Measurements from ENCODE around the gene MTMR12.

The MTMR12 gene, protein sequence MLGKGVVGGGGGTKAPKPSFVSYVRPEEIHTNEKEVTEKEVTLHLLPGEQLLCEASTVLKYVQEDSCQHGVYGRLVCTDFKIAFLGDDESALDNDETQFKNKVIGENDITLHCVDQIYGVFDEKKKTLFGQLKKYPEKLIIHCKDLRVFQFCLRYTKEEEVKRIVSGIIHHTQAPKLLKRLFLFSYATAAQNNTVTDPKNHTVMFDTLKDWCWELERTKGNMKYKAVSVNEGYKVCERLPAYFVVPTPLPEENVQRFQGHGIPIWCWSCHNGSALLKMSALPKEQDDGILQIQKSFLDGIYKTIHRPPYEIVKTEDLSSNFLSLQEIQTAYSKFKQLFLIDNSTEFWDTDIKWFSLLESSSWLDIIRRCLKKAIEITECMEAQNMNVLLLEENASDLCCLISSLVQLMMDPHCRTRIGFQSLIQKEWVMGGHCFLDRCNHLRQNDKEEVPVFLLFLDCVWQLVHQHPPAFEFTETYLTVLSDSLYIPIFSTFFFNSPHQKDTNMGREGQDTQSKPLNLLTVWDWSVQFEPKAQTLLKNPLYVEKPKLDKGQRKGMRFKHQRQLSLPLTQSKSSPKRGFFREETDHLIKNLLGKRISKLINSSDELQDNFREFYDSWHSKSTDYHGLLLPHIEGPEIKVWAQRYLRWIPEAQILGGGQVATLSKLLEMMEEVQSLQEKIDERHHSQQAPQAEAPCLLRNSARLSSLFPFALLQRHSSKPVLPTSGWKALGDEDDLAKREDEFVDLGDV

DNA sequence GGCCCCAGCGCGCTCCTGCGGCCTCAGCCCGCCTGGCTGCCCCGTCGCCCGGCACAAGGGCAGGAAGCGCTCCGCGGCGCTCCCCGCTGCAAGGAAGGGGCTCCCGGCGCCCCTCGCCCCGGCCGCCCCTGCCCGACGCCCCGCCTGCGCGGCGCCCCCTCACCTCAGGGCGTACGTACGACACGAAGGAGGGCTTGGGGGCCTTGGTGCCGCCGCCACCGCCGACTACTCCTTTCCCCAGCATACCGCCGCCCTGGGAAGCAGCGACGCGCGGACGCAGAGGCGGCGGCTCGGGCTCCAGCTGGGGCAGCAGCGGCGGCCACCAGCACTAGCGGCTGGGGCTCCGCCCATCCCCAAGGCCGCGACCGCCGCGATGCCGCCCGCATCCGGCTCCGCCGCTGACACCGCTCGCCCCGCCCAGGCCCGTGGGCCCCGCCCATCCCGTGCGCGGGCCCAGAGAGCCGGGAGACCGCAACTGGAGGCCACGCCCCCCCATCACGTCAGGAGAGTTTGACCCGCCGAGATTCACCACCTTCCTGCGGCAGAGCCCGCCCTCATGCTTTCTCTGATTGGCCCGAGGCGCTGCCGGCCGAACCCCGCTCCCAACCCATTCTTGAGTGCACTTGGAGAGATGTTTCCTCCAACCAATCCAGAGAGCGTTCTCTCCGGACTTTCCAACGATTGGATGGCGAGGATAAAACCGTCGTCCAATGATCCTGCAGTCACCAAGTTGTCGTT lies at the start of gene MTMR12:
MTMR12 (minus strand) TSS at position 345 of the 738 bp plus-strand sequence; CDS start at position 244, 101 bp downstream.
- peak; percentile 100 for DNase-seq

DNA sequence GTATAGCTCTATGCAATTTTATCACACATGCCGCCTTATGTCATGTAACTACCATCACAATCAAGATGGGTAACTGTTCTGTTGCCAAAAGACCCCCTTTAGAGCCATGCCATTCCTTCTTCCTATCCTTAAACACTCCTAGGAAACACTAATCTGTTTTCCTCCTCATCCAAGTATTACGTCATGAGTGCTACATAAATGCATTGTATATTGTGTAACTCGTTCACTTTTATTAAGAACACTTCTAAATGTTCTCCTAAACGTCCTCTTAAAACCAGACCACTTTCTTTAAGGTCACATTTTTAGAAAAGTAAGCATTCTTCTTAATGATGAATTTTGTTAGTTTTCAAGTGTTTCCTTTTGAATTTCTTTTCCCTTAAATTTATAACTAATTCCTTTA lies 49.8 kb upstream of the MTMR12 start:
- DNase-seq = no peak

DNA sequence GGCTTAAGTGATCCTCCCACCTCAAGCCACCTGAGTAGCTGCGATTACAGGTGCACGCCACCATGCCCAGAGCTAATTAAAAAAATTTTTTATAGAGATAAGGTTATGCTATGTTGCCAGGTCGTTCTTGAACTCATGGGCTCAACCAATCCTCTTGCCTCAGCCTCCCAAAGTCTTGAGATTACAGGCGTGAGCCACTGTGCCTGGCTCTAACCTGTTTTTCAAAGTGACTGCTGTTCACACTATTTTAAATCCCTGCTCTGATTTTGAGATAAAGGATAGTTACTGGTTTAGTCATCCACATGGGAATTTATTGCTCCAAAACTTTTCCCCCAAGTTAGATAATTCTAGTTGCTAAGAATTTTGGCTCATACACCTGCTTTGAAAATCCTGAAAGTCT lies 48.2 kb upstream of the MTMR12 start:
- DNase-seq = no peak

DNA sequence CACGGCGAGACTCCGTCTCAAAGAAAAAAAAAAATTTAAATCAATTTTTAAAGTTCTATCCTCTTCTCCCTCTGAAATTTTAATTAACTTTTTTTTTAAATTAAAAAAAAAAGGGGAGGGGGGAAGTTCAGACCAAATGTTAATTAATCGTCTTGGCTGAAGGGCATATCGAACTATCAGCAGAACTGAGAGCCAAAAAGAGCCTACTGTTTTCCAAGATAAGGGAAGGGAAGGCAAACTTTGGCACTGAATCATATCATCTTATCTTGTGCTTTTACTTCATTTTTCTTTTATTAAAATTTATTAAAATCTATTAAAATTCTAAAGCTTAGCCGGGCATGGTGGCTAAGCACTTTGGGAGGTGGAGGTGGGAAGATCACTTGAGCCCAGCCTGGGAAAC lies 45.9 kb upstream of the MTMR12 start:
- DNase-seq = no peak

DNA sequence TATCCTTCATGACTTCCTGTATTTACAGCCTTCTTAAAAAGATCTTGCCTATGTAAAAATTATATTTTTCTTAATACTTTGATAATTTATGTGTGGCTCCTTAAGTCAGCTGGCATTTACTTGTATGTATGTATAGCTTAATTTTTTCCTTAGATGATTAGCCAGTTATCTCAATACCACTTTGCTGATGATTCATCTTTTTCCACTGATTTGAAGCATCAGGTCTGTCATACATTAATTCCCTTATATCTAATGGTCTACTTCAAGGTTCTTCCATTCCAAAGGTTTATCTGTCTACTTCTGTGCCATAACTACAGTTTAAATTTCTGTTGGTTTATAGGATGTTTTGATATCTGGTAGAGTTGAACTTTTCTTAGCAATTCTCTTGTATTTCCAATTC lies 44.9 kb upstream of the MTMR12 start:
- no peak for DNase-seq

DNA sequence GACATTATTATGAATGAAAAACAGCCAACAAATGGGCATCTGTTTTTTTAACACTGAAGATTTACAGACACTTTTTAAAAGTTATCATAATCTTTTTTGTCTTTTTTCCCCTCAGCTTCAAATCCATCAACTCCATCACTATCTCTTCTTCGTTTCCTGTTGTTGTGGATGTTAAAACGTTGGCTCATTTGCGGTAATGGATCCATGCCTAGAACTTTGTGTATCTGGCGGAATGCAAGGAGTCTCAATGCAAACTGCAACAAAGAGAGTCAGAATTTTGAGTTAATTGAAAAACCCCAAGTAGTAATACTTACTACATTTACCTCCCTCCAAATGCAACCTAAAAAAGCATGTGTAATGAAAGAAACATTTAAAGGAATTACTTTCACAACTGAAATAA lies 42.9 kb upstream of the MTMR12 start:
- no peak for DNase-seq

DNA sequence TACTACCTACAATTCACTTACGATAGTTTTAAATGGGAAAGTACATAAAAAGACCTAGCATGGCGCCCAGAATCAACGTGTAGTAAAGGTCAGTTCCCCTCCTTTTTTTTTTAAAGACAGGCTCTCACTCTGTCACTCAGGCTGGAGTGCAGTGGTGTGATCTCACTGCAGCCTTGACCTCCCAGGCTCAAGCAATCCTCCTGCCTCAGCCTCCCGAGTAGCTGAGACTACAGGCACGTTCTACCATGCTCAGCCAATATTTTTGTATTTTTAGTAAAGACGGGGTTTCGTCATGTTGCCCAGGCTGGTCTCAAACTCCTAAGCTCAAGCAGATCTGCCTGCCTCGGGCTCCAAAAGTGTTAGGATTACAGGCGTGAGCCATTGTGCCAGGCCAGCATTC lies 40.7 kb upstream of the MTMR12 start:
- DNase-seq = no peak

DNA sequence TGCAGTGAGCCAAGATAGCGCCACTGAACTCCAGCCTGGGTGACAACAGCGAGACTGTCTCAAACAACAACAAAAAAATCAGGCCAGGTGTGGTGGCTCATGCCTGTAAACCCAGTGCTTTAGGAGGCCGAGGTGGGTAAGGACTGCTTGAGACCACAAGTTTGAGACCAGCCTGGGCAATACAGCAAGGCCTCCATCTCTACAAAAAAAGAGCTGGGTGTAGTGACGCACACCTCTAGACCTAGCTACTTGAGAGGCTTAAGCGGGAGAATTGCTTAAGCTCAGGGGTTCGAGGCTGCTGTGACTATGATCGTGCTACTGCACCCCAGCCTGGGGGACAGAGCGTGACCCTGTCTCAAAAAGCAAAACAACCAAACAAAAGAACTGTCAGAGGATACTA lies 39.9 kb upstream of the MTMR12 start:
- DNase-seq = no peak

DNA sequence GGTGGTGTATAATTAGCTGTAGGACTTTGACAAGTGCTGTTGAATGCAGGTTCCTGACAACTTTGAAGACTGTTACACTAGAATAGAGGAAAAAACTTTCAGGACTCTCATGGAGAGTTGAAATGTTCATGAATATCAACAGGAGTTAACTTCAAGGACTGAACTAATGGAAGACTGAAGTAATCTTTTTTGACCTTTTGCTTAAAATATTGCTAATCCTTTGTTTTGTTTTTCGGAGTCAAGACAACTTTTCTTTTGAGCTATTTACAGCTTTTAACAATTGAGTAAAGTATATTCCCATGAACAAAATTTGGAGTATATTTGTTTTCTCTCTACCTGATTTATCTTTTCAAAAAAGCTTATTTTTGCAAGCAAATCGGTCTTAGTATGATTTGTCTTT lies 34.1 kb upstream of the MTMR12 start:
- no peak for DNase-seq

DNA sequence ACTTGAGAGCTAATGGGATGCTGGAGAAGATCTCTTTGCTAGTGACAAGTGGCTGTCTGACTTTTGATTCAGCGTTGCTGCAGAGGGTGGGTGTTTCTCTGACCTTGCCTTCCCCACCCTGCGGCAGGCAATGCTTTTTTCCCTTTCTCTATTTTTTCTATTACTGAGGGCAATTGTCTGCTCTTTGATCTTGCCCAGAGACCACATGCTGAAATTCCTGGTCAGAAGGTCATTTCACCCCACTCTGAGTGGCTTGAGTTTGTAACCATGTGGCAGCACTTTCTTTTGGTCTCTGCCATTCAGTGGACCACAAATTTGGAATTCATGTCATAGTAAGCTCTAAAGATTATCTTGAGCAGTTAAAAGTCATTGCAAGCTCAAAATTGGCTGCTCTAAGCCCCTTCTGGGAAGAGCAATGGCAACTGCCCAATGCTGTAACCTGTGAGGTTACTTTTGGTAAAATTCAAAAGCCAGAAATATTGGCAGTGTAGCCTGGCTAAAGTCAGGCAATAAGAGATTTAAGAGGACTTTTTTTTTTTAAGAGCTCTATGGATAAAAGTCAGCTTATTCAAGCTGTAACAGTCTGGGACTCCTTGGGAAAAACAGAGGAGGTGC lies 30.4 kb upstream of the MTMR12 start:
- no peak for DNase-seq

DNA sequence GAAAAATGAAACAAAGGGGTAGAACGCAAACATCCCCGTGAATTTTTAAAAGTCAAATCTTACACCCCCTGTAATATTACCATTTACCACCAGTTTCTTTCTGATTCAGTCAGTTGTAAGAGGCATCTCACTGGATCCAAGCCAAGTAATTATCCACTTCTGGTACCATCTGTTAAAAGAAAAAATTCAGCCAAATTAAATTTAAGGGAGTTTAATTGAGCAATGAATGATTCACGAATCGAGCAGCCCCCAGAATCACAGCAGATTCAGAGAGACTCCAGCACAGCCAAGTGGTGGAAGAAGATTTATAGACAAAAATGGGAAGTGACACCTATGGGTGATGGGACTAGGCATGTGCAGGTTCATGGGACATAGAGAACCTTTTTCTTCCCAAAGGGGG lies 29.9 kb upstream of the MTMR12 start:
- DNase-seq = no peak

DNA sequence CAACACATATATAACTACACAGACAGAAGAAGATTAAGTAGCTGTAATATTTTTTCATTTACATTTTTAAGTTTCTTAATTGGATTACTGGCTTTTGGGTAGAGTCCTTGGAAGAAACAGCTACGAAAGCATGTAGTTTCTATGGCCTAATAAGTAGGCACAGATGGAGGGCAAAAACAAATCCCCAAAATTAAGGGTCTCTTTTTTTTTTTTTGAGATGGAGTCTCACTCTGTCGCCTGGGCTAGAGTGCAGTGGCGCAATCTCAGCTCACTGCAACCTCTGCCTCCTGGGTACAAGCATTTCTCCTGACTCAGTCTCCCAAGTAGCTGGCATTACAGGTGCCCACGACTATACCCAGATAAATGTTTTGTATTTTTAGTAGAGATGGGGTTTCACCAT lies 27.1 kb upstream of the MTMR12 start:
- no peak for DNase-seq

DNA sequence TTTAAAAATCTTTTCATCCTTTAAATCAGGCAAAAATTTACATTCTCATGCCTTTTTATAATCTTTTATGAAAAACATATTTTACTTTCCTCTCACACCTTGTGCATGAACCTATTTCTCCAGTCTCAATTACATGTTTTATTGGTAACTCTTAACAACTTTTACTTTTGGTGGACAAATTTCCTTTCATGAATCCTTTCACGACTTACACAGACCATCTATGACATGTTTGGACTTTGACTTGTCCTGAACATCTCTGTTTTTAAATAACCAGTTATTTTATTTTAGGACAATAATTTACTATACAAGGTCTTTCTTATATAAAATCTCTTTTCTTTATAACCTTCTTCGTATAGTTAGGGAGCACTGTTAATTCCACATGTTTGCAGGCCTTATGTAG lies 26.5 kb upstream of the MTMR12 start:
- DNase-seq = no peak

DNA sequence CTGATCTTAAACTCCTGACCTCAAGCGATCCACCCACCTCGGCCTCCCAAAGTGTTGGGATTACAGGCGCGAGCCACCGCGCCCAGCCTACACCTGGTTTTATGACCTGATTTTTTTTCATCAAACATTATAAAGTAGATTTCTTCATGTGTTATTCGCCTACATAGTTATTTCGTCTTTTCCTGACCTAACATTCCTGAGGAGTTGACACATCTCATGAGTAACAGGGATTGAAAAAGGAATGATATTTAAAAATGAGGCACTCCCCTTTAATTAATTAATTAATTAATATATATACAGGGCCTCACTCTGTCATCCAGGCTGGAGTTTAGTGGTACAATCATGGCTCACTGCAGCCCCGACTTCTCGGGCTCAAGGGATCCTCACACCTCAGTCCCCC lies 20.2 kb upstream of the MTMR12 start:
- DNase-seq = no peak

DNA sequence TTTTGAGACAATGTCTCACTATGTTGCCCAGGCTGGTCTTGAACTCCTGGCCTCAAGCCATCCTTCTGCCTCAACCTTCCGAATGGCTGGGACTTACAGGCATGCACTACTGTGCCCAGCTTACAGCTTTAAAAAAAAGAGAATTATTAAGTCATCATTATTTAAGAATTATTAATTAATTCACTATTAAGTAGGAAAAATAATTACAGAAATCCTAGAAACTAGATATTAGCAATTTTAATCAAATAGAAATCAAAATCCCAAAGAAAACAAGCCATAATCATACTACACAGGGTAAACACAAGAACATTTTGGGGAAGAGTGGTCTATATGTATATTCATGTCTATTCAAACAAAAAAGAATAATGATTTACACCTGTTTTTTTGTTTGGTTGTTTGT lies 19.6 kb upstream of the MTMR12 start:
- DNase-seq = no peak

DNA sequence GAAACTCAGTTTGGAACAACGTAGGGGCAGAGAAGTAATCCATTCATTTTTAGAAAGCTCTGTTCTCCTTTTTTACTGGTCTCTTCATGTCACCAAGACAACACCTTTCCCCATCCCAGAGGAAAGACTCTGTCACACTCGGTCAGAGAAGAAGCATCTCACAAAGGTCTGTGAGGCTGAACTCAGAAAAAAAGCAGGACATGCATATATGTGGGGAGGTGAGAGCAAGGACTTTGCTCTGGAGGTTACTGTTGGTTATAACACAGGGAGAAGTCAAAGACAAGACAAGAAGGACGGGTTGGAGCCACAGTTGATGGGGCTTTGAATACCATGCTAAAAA lies 19.2 kb upstream of the MTMR12 start:
- no peak for DNase-seq

DNA sequence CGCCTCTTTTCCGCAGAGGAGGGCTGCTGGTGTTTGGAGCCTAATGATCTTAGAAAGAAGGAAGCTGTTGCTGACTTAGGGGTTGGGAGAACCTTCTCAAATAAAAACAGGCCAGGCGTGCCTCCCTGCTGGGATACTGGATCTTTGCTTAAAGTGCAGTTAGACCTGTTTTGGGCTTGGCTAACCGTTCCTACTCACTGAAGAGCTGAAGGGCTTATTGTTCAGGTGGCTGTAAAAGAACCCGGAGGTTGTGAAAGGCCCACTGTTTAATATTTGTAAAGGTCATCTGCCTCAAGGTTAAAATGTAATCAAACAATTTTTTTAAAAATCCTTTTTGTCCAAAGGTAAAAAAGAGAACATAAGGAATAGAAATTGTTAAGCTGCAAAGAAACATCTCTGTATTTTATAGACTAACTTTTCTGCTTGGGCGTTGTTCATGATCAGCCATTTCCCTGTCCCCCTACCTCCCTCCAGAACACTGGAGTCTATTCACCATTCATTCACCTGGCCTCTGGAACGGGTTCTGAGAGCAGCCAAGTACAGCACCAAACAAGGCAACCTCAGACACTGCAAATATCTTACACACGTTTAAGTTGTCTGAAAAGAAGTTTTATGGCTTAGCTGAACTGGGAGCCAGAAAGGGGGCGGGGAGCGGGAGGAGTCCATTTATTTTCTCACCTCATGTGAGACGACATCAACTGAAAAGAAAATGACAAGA lies 18.6 kb upstream of the MTMR12 start:
- DNase-seq = no peak

DNA sequence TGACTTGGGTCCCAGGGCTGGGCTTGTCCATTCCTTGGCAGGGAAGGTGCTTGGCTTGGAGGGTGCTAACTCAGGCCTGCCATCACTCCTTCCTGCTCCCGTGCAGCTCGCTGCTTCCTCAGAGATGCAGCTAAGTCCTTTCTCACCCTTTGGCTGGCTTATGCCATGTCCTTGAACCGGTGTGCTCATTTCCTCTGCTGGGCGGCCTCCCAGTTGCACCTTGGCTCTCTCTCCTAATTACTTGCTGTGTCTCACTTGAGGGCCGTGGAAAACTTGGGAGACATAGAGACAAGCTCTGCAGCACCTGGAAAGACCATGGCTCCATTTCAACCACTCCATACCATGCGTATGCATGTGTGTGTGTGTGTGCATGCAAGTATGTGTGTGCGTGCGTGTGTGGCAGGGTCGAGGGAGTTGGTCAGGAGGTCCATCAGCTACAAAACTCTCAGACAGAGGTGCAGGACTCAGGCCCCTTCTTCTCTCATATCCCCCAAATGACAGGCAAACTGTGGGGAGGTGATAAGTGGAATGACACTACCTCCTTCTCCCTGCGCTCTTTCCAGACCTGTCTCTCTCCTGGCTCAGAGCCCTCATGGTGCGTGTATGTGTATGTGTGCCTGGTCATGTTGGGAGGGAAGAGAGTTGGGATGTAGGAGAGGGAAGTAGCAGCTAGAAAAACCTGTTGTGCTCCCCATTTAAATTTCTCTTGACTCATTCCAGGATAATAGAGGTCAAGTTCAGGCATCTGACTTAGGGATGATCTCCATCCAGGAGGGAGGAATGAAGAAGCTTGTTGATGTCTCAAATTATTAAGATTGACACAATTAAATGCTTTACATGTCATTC lies 17.6 kb upstream of the MTMR12 start:
- no peak for DNase-seq

DNA sequence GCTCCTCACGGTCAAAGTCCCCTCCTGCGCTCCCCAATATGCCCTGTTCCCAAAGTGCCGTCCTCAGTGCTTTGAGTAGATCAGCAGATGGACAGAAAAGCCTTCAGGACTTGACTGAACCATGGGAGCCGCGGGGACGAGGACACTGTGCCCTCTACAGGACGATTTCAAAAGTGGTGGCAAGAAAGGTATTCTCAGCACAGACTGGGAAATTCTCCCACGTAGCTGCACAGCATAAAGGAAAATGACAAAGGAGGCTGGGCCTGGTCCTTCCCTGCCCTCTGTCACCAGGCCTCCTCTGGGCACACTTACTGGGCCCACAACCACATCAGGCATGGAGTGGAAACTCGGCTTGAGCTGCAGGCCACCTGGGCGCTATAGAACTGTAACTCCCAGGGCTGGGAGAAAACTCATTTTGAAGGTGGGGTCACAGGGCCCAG lies 16.7 kb upstream of the MTMR12 start:
- DNase-seq = peak; percentile 65

DNA sequence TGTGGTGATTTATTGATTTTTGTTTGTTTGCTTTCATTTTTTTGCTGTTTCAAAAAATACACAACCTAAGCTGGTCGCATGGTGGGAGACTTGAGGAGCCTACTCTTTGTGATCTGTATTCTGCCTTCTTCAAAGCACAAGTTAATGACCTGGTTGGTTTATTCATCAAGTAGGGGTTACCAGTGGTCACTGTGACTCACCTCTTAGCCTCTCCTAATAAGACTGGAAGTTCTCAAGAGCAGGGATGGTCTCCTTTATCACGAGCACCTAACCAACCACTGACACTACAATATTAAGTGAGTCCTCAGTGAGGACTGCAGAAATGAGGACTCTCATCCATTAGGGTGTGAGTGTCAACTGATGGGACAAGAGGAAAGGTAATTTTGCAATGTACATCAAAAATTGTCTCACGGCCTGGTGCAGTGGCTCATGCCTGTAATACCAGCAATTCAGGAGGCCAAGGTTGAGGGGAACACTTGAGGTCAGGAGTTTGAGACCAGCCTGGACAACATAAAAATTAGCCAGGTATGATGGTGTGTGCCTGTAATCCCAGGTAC lies 13.6 kb upstream of the MTMR12 start:
- no peak for DNase-seq

DNA sequence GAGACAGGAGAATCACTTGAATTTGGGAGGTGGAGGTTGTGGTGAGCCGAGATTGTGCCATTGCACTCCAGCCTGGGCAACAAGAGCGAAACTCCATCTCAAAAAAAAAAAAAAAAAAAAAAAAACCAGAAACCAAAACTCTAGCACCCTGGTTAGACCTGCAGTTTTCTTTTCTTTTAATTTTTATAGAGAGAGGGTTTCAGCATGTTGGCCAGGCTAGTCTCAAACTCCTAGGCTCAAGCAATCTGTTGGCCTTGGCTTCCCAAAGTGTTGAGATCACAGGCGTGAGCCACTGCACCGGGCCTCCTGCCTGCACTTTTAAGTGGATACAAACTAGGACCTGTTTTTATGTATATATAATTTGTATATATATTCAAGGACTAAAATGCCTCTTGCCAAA lies 12.9 kb upstream of the MTMR12 start:
- no peak for DNase-seq
